HCEC 1CT (cell line): ENCODE measurements around the gene SFN.
"Not testable (repeated sequence)": the region's sequence is repeated elsewhere in the genome, so short reads cannot be mapped to it uniquely, and the experiment has no call there.

Source experiments
- DNase-seq: peaks from one replicate; pipeline ENCODE4 v3.0.0-alpha.2; 2017

The SFN gene

GRCh38 chr1:26862781-26863684 is at the start of gene SFN:
SFN (plus strand) TSS chr1:26863149; CDS start chr1:26863213, 64 bp downstream.
- DNase-seq = no peak

GRCh38 chr1:26814377-26814776 is 48.6 kb upstream of the SFN start:
- DNase-seq = no peak

GRCh38 chr1:26814893-26815292 is 48.1 kb upstream of the SFN start:
- no peak for DNase-seq

- no peak for DNase-seq
Observed at GRCh38 chr1:26820784-26821269, 42.1 kb upstream of the SFN start.

GRCh38 chr1:26822737-26823395 is 40.1 kb upstream of the SFN start:
- DNase-seq = no peak

- no peak for DNase-seq
Observed at GRCh38 chr1:26824731-26825130, 38.2 kb upstream of the SFN start.

GRCh38 chr1:26826261-26827105 is 36.5 kb upstream of the SFN start, which contains the start of gene ZDHHC18:
ZDHHC18 (plus strand) TSS chr1:26826688; CDS start chr1:26826805, 117 bp downstream.
- DNase-seq = peak; percentile 57

- DNase-seq = no peak
Observed at GRCh38 chr1:26827106-26827604, 35.8 kb upstream of the SFN start.

GRCh38 chr1:26827663-26828062 is 35.3 kb upstream of the SFN start:
- DNase-seq = no peak

- no peak for DNase-seq
Observed at GRCh38 chr1:26828411-26828991, 34.4 kb upstream of the SFN start.

- DNase-seq = no peak
Observed at GRCh38 chr1:26829184-26829911, 33.6 kb upstream of the SFN start.

GRCh38 chr1:26831059-26831458 is 31.9 kb upstream of the SFN start:
- no peak for DNase-seq

- DNase-seq = peak; percentile 8
Observed at GRCh38 chr1:26831546-26832248, 31.3 kb upstream of the SFN start.

GRCh38 chr1:26832249-26832960 is 30.5 kb upstream of the SFN start:
- DNase-seq = no peak

- DNase-seq = no peak
Observed at GRCh38 chr1:26833432-26834405, 29.2 kb upstream of the SFN start.

- DNase-seq = not testable (repeated sequence)
Observed at GRCh38 chr1:26837665-26838064, 25.3 kb upstream of the SFN start.

- DNase-seq = no peak
Observed at GRCh38 chr1:26838474-26839338, 24.2 kb upstream of the SFN start.

GRCh38 chr1:26839339-26839722 is 23.6 kb upstream of the SFN start:
- no peak for DNase-seq
